HG03196 (cell line): ENCODE data around the gene ELMO1.
A peak's percentile ranks its signal among the peaks of the same experiment; 100 is the strongest.

Experiments used
- ATAC-seq: cut with Tn5 transposase; IDR thresholded peaks from one replicate; pipeline ENCODE4 v1.9.1; 2021; ENCODE audit not compliant: unreplicated experiment

Gene ELMO1

DNA sequence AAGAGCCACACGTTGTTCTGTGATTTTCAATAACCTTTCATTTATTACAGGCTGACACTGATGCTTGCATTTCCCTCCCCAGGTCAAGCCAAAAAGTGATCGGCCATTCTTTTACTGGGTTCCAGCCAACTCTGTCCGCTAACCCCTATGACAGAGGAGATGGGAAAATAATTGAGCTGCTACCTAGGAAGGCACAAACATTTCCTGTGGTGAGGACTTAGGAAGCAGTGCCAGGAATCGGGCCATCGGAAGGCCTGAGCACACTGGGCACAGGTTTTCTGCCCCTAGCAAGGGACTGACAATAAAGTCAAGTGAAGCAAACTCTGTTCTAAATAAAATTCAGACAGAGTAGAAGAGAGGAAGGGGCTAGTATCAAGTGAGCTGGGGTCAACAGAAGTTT is 411.4 kb downstream of the ELMO1 start:
- ATAC-seq = no peak

DNA sequence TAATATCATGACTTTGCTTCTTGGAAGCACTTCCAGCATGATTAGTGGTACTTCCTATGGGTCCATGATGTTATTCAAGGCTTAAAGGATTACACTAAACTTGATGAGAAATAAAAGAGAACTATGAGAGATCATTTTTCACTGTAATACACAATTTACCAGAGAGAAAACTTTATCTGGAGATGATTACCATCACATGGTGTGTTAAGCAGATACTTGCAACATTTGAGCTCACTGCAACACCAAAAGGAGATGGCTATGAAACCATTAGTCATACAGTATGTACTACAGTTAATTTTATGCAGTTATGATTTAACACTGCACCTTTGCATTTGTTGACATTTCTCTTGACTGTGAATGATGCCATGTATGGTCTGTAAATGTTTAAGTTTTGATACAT is 413.0 kb downstream of the ELMO1 start:
- ATAC-seq = no peak

GRCh38 chr7:37033141-37033540 is 415.5 kb downstream of the ELMO1 start:
- ATAC-seq = no peak

DNA sequence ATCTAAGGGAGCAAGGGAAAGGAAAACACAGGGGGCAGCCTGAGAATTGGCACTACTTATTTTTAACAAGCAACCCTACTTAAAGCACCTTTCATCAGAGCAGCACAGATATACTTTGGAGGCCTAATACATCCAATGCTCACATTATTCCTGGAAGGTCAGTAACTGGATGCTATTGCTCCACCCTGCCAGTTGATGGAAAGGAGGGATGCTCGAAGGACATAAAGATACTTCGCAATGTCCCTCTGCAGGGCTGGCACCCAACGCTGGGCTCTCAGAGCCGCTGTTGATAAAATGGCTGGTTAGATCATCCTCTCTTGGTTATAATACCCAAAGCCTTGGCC is 416.4 kb downstream of the ELMO1 start:
- ATAC-seq = no peak

- peak; percentile 57 for ATAC-seq
Observed at GRCh38 chr7:37031571-37032257, 416.9 kb downstream of the ELMO1 start.

DNA sequence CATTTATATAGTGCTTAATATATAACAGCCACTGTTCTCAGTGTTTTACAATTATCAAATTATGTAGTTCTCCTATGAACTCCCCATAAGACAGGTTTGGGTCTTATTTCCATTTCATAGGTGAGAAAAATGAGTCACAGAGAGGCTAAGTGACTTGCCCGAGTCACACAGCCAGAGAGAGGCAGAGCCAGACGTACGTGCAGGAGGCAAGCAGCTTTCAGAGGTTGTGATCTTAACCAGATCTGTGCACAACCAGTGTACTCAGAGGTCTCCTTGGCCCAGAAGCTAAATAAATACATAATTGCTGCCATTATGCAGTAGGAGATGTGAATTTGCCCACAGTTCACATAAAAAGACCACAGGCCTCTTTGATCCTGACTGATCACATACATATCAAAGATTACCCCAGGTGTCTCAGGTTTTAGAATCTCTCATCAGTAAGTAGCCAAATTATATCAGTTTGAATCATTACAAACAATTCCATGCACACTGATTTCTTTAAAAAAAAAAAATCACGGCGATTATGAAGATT is 419.7 kb downstream of the ELMO1 start:
- no peak for ATAC-seq

DNA sequence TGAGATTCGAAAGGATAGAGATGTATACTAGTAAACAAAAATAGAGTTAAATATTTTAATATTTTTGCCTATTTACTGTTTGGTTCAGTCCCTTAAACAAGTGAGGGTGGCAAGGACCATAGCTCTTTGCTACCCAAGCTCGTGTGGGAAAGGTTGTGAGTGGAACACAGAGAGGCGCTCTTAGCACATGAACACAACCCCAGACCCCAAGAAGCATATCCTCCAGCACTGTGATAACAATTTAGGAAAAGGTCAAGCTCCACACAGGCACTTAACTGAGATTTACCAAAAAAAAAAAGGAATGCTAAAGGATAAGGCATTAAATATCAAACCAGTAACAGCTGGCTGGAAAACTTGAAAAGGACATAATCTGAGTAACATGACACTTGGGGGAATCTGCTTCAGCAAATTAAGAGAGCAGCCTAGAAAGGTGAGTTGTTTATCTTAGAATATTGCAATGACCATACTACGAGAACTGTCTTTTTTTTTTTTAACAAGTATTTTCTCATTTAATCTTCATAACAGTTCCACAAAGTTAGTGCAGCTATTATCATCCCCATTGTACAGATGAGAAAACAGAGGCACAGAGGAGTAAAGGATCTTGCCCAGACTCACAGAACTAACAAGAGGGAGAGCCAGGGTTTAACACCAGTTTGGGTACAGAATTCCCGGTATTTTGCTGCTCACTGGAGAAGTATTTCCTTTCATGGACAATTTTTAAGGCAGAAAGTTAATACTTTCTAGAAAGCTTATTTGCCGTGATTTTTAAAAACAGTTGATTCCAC is 420.9 kb downstream of the ELMO1 start:
- ATAC-seq = no peak

- ATAC-seq = no peak
Observed at GRCh38 chr7:37027104-37027503, 421.6 kb downstream of the ELMO1 start.

DNA sequence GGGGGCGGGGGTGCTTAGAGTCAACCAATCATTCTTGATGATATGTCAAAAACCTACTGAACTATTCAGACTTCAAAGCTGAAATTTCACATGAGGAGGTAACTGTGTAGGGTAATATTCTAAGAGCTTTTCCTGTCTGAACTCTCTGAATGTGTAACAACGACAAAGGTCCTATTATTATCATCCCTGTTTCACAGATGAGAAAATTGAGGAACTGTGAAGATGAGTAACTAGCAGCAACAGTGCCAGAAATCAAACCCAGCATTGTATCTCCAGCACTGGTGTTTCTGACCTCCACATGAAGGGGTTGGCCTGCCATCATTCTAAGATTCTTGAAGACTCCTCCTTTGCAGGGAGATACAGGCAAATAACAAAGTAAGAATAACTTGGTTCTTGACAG is 429.7 kb downstream of the ELMO1 start:
- no peak for ATAC-seq

GRCh38 chr7:37016064-37016878 is 432.4 kb downstream of the ELMO1 start:
- ATAC-seq = no peak

- no peak for ATAC-seq
Observed at GRCh38 chr7:37015353-37016034, 433.2 kb downstream of the ELMO1 start.

DNA sequence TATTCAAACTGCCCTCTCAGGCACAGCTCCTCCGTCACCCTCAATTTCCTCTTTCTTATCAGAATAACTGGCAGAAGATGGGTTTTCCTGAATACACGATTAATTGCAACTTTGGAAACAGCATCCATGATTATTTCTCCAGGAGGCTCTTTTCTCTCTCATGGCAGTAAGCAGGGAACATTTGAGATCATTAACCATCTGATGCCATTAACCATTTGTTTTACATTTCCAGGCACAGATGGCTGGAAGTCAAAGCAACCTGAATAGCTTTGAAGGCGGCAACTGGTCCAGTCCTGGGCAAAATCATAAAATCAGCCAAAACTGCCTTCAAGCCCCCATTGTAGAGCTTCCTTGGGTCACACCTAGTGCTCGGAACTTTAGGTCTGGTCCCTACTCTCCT is 434.9 kb downstream of the ELMO1 start:
- ATAC-seq = no peak

- ATAC-seq = no peak
Observed at GRCh38 chr7:37011151-37011890, 437.3 kb downstream of the ELMO1 start.

- no peak for ATAC-seq
Observed at GRCh38 chr7:37009125-37009675, 439.5 kb downstream of the ELMO1 start.

GRCh38 chr7:37007691-37008090 is 441.0 kb downstream of the ELMO1 start:
- no peak for ATAC-seq

- ATAC-seq = no peak
Observed at GRCh38 chr7:37007268-37007667, 441.4 kb downstream of the ELMO1 start.

DNA sequence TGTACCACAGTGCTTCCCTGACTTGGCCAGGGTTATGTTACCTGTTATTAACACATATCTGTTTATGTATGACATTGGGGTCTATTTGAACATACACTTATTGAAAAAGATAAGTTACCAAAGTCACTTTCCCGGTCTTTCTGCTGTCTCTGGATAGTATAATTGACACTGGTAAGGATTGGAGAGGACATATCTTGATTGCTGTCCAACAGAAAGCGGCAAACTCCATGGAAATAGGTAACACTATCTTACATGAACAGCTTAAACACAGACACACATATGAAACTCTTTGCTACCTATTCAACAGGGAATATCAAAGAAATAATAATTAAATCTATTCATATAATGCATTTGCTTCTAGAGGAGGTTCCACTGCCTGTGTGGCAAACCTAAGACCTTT is 441.9 kb downstream of the ELMO1 start:
- no peak for ATAC-seq

DNA sequence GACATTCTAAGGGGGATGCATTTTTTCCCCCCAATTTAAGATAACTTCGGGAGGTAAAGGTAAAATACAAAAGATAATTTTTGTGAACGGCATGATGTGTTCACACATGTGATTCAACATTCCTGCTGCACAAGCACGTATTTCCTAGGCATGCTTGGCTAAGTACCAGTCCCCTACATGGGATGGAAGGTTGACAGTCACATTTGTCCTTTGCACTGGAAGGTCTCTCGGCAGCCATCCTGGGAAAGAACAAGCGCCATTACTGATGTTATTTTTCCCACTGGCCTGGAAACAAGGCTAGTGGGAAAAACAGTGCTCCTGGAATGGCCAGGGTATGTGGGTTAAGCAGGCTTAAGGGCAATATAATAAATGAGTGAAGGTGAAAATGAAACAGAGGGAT is 448.2 kb downstream of the ELMO1 start:
- ATAC-seq = no peak

GRCh38 chr7:36999626-37000485 is 448.8 kb downstream of the ELMO1 start:
- no peak for ATAC-seq
